GM21447 (cell line): ENCODE data around the gene APPBP2.
"Not testable (repeated sequence)": the region's sequence is repeated elsewhere in the genome, so short reads cannot be mapped to it uniquely, and the experiment has no call there.

Source experiments
- ATAC-seq: cut with Tn5 transposase; IDR thresholded peaks from one replicate; pipeline ENCODE4 v1.9.1; 2021; ENCODE audit not compliant: unreplicated experiment

APPBP2 gene

GRCh38 chr17:60496041-60496440, 30.0 kb downstream of the APPBP2 start:
- no peak for ATAC-seq

DNA sequence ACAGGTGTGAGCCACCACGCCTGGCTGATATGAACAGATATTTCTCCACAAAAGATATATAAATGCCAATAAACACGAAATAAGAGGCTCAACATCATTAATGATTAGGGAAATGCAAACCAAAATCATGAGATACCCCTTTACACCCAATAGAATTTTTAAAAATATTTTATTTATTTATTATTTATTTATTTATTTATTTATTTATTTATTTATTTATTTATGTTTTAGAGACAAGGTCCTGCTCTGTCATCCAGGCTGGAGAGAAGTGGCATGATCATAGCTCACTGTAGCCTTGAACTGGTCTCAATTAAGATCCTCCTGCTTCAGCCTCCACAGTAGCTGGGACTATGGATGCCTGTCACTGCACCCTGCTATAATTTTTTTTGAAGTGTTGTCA, 30.8 kb downstream of the APPBP2 start:
- ATAC-seq: no peak

- ATAC-seq: no peak
Measured at GRCh38 chr17:60493847-60494321, 32.2 kb downstream of the APPBP2 start.

GRCh38 chr17:60491771-60492170, 34.3 kb downstream of the APPBP2 start:
- ATAC-seq: no peak

DNA sequence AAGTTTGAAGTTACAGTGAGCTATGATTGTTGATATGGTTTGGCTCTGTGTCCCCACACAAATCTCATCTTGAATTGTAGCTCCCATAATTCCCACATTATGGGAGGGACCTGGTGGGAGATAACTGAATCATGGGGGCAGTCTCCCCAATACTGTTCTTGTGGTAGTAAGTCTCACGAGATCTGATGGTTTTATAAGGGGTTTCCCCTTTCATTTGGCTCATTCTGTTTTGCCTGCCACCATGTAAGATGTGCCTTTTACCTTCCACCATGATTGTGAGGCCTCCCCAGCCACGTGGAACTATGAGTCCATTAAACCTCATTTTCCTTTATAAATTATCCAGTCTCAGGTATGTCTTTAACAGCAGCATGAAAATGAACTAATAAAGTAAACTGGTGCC, 35.4 kb downstream of the APPBP2 start:
- ATAC-seq: not testable (repeated sequence)

GRCh38 chr17:60481604-60482003, 44.4 kb downstream of the APPBP2 start:
- ATAC-seq: no peak

- ATAC-seq: no peak
Measured at GRCh38 chr17:60473788-60474187, 52.3 kb downstream of the APPBP2 start.

- ATAC-seq: no peak
Measured at GRCh38 chr17:60472449-60472848, 53.6 kb downstream of the APPBP2 start.

DNA sequence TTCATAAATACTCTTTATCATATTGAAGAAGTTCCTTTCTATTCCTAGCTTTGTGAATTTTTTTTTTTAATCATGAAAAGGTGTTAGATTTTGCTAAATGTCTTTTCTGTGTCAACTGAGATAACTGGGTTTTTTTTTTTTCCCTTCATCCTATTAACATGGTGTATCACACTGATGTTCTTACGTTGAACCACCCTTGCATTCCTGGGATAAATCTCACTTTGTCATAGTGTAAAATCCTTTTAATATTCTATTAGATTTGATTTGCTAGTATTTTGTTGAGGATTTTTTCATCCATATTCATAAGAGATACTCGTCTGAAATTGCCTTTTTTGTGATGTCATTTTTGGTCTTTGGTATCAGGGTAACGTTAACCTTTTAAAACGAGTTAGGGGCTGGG, 54.6 kb downstream of the APPBP2 start:
- ATAC-seq: no peak

GRCh38 chr17:60468371-60468770, 57.7 kb downstream of the APPBP2 start:
- ATAC-seq: no peak

- no peak for ATAC-seq
Measured at GRCh38 chr17:60464343-60464742, 61.7 kb downstream of the APPBP2 start.

DNA sequence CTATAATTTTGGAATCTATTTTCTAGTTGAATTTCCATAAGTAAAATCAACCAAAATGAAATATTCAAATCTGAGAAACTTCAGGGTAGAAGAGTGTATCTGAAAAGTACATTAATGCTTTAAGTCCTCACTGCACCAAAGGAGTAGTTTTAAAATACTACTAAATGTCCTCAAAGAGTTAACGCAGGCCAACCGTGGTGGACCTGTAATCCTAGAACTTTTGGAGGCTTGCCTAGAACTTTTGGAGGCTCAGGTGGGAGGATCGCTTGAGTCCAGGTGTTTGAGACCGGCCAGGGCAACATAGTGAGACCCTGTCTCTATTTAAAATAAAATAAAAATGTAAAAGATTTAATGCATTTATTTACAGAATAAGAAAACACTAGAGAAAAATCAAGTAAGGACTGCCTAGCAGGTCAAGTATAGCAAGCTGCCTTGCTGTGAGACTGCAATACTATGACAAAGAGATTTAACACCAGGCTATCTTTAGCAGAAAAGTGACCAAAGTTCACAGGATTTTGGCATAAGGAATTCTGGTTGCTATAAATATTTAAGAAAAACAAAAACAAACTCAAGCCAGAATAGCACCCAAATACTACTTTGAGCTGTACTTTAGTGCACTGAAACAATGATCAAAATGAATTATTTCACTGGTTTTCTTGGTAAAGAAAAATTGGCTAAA, 62.7 kb downstream of the APPBP2 start:
- ATAC-seq: no peak

DNA sequence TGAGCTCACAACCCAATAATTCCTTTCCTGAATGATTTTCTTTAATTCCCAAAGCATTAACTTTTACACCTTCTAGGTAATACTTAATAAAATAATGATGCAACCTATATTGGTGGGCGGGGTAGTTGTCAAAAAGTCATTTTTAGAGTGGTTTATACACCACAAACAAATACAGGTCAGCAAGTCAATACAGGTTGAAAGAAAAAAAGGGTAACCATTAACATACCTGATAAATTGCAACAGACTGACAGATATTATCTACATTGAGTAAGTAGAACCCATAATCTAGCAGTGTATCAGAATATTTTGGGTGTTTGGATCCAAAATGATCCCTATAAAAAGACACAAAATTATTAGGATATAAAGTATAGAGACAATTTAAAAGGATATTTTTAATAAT, 64.5 kb downstream of the APPBP2 start:
- no peak for ATAC-seq

DNA sequence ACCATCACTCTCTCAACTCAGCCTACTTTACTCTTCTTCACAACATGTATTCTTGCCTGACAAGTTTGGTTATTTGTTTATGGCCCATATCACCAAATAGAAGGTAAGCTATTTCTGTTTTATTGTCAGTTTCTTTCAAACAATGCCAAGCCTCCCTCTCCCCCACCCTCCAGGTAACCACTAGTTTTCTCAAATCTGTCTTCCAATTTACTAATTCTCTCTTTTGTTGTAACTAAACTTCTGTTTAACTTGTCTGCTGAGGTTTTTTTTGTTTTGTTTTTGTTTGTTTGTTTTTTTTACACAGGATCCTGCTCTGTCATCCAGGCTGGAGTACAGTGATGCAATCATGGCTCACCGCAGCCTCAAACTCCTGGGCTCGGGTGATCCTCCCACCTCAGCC, 68.9 kb downstream of the APPBP2 start:
- ATAC-seq: no peak

GRCh38 chr17:60455378-60455777, 70.7 kb downstream of the APPBP2 start:
- no peak for ATAC-seq

GRCh38 chr17:60451965-60452364, 74.1 kb downstream of the APPBP2 start:
- no peak for ATAC-seq

DNA sequence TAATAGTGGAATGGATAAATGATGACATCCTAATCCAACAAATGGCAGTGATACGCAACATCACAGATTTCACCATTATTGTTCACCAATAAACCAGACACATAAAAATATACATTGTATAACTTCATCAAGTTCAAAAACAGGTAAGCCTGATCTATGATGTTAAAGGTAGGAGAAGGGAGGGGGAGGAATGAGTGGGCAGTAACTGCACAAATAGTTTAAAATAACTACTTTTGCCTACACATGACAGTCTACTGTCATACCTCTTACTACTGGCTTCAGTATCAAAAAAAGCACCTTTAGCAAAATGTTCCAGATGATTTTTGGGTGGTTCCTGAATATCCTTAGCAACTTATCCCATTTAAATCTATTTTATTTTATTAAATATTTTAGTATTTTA, 75.0 kb downstream of the APPBP2 start:
- ATAC-seq: no peak

DNA sequence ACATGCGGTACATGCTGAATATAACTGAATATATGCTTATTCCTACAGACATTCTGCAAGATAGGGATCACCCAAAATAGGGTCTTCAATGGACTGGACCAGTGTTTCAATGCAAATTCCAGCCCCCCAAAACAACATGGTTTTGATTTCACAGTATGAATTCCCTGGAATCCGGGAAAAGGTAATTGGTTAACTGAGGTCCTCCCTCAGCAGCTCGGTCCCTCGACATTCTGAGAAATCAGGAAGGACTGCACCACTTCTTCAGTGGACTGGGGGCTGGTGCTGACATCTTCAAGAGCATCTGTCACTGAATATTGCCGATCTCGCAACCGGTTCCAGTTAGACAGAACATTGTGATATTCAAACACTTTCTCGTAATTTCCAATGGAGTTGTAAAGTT, 78.7 kb downstream of the APPBP2 start:
- no peak for ATAC-seq

DNA sequence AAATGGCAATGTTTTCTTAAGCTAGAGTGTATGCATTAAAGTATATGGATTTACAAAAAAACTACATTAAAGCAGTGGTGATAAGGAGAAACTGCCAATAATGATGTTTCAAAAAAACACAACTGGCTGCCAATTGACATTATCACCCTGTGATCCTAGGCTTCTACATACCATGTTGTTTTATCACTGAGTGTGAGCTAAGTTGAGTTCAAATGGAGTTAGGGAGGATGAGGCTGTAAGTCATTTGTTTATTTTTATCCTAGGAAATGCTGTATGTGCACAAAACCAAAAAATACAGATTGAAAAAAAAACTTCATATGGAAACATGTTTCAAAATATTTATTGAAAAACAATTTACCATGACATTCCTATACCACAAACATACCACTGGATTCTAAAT, 80.9 kb downstream of the APPBP2 start:
- no peak for ATAC-seq

GRCh38 chr17:60443713-60444112, 82.3 kb downstream of the APPBP2 start:
- ATAC-seq: no peak

GRCh38 chr17:60442271-60443173, 83.5 kb downstream of the APPBP2 start:
- ATAC-seq: no peak

DNA sequence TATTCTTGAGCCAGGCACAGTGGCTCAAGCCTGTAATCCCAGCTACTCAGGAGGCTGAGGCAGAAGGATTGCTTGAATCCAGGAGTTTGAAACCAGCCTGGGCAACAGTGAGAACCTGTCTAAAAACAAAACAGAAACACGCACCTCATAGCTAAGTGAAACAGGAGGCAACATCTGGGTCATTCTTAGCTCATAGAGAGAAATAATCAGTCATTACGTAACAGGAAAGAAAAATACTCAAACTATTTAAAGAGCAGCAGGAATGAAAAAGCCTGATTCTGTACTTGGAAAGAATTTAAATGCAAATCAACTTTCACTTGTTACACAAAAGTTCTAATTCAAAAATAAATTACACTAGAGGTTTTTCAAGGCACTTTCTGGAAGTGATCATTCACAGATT, 86.5 kb downstream of the APPBP2 start:
- no peak for ATAC-seq
